K562 (cell line): ENCODE data around the gene CHURC1. TPM values are rescaled to one million over a fixed set of nuclear protein-coding genes. Genes with fewer than 3 reads are reported as not detected.

Source experiments
- ATAC-seq: fragments of 200-7000 bp; cut with Tn5 transposase; 3 replicates; pipeline ENCODE4 v1.9.1; 2020; ENCODE audit warnings: moderate library complexity
- BruUV-seq: library from RNA; stranded (reverse); fragments of 400-500 nt; replicated peaks from 2 replicates; lab custom pipeline; 2021; lab: Mats Ljungman, UMichigan
- CTCF ChIA-PET: fragments of 300-600 bp; formaldehyde crosslinking; extraction: SDS; loops from one replicate; lab custom pipeline; 2021; ENCODE audit warnings: low intra/inter-chr PET ratio; lab: Yijun Ruan, JAX
- POLR2A ChIA-PET: fragments of 300-600, 350-650 bp; sonication (Branson Sonifier 250); formaldehyde crosslinking; extraction: SDS; loops from one replicate; lab custom pipeline; 2021; ENCODE audit warnings: antibody characterized with exemption, inconsistent platforms; lab: Yijun Ruan, JAX
- DNase-seq, 4 experiments: peaks; one replicate each; pipeline versions ENCODE4 v3.0.0 to v3.0.0-alpha.2; 2011 to 2018; ENCODE audit warnings: low spot score in 3 of 4, mixed read lengths in 3 of 4; ENCODE audit errors: extremely low read depth in 1 of 4
- FAIRE-seq: peaks from 2 replicates; lab custom pipeline; 2011; peaks lifted over from hg19 to GRCh38; lab: Jason Lieb, UNC
- H2AFZ ChIP-seq: 2 replicates; pipeline ENCODE4 v1.6.0; 2011; ENCODE audit warnings: low read depth, low read length, control low read depth, inconsistent platforms
- H3K27ac ChIP-seq: fragments of 200-600 bp; 3 replicates; pipeline ENCODE4 v1.8.0; 2011; ENCODE audit warnings: low read depth, mild to moderate bottlenecking, control low read depth, inconsistent platforms, low read length, moderate library complexity, mixed read lengths; ENCODE audit errors: extremely low read depth
- H3K27me3 ChIP-seq, 2 experiments: fragments of 300-600 bp in 1 of 2; 2 replicates in 1 of 2; 3 replicates in 1 of 2; pipeline versions ENCODE4 v1.6.0 to v1.8.0; 2011; ENCODE audit warnings: inconsistent platforms in 2 of 2, low read length in 2 of 2, mild to moderate bottlenecking in 1 of 2, mixed read lengths in 1 of 2, moderate library complexity in 1 of 2; ENCODE audit not compliant: control insufficient read depth in 2 of 2, insufficient read depth in 2 of 2
- H3K36me3 ChIP-seq: fragments of 300-600 bp; 3 replicates; pipeline ENCODE4 v1.8.0; 2011; ENCODE audit warnings: mild to moderate bottlenecking, low read length, inconsistent platforms; ENCODE audit not compliant: control insufficient read depth, insufficient read depth
- H3K4me1 ChIP-seq, 2 experiments: fragments of 200-600 bp in 1 of 2; replicated peaks in 1 of 2; 2 replicates in 1 of 2; 3 replicates in 1 of 2; pipeline versions ENCODE4 v1.5.1 to v1.8.0; 2011; ENCODE audit warnings: inconsistent platforms in 2 of 2, low read length in 2 of 2, mild to moderate bottlenecking in 1 of 2, mixed read lengths in 1 of 2, moderate library complexity in 1 of 2; ENCODE audit not compliant: control insufficient read depth in 2 of 2, insufficient read depth in 2 of 2
- H3K4me2 ChIP-seq: 2 replicates; pipeline ENCODE4 v1.6.1; 2011; ENCODE audit warnings: low read length, control low read depth, inconsistent platforms, mixed read lengths; ENCODE audit not compliant: insufficient read depth
- H3K4me3 ChIP-seq: fragments of 200-600 bp; sonication (generic), shearing (Covaris generic); 2 replicates; pipeline ENCODE4 v1.5.1; 2016; ENCODE audit warnings: control low read depth, inconsistent platforms
- H3K79me2 ChIP-seq: fragments of 200-600 bp; 3 replicates; pipeline ENCODE4 v1.8.0; 2011; ENCODE audit warnings: low read length, inconsistent platforms; ENCODE audit not compliant: control insufficient read depth, insufficient read depth
- H3K9ac ChIP-seq, 2 experiments: 2 replicates each; pipeline versions ENCODE4 v1.6.0 to v1.6.1; 2011; ENCODE audit warnings: low read depth in 2 of 2, low read length in 2 of 2, control low read depth in 1 of 2, inconsistent platforms in 1 of 2, mild to moderate bottlenecking in 1 of 2, mixed read lengths in 1 of 2; ENCODE audit not compliant: insufficient read depth in 1 of 2
- H3K9me1 ChIP-seq: one replicate; pipeline ENCODE4 v1.6.0; 2011; ENCODE audit warnings: inconsistent platforms, mild to moderate bottlenecking, low read length, moderate library complexity; ENCODE audit not compliant: control insufficient read depth, insufficient read depth
- H3K9me3 ChIP-seq: replicated peaks from 2 replicates; pipeline ENCODE4 v1.5.1; 2011; ENCODE audit warnings: low read depth, low read length, inconsistent platforms; ENCODE audit not compliant: control insufficient read depth, insufficient read depth
- H4K20me1 ChIP-seq: replicated peaks from 2 replicates; pipeline ENCODE4 v1.6.1; 2011; ENCODE audit warnings: low read length, inconsistent platforms, mixed read lengths; ENCODE audit not compliant: control insufficient read depth, insufficient read depth
- ARID3A ChIP-seq: IDR thresholded peaks from 2 replicates; pipeline ENCODE4 v1.6.1; 2012; ENCODE audit warnings: low read depth, low read length, improper control_type of control experiment, borderline replicate concordance
- ARID3B ChIP-seq: fragments of 250-450 bp; sonication (Bioruptor Pico); IDR thresholded peaks from 2 replicates; pipeline ENCODE4 v1.4.0; 2020; ENCODE audit warnings: borderline replicate concordance
- BHLHE40 ChIP-seq: IDR thresholded peaks from 2 replicates; pipeline ENCODE4 v1.6.1; 2011; ENCODE audit warnings: low read length, improper control_type of control experiment
- HMG20B ChIP-seq: fragments of 250-450 bp; sonication (Bioruptor Pico); IDR thresholded peaks from 2 replicates; pipeline ENCODE4 v1.5.0; 2021; ENCODE audit warnings: mild to moderate bottlenecking
- RBM22 ChIP-seq: fragments of 200-400 bp; formaldehyde crosslinking; IDR thresholded peaks from 2 replicates; pipeline ENCODE4 v1.6.1; 2018; ENCODE audit warnings: low read length, low read depth; ENCODE audit not compliant: poor library complexity, severe bottlenecking
- TEAD2 ChIP-seq: fragments of 450-650 bp; IDR thresholded peaks from 2 replicates; pipeline ENCODE4 v1.6.1; 2016; ENCODE audit warnings: missing genetic modification characterization, control low read depth, missing compliant biosample characterization
- ZNF197 ChIP-seq: fragments of 200-800 bp; sonication (Bioruptor generic); IDR thresholded peaks from 2 replicates; pipeline ENCODE4 v1.6.1; 2016; ENCODE audit warnings: low read depth, missing genetic modification characterization, missing compliant biosample characterization
- WGBS: fragments of 100-300 bp; shearing (Covaris generic); methylation state at CpG from one replicate; pipeline ENCODE4 v1.1.6; 2016; ENCODE audit warnings: low coverage, mixed read lengths; ENCODE audit not compliant: insufficient coverage; ENCODE audit errors: missing lambda C conversion rate; 5-methylcytosine and 5-hydroxymethylcytosine counted together
- in situ Hi-C: fragments of 300-500 bp; cut with MboI; formaldehyde crosslinking; loops from 4 replicates; pipeline ENCODE4 v1.15.0; 2018; ENCODE audit warnings: inconsistent platforms, mixed read lengths
- intact Hi-C: fragments of 100-400 bp; cut with micrococcal nuclease; formaldehyde crosslinking; loops from 2 replicates; pipeline ENCODE4 v1.14.2; 2022
- polyA plus RNA-seq, 8 experiments: library from polyadenylated mRNA; depleted of rRNA in 4 of 8; stranded (reverse) in 5 of 8; unstranded in 3 of 8; fragments of >200 nt; fragmentation: Nextera tagmentation in 2 of 8; fragmentation: Illumina TruSeq in 1 of 8; extraction: Ambion mirVana in 2 of 8; extraction: Trizol in 1 of 8; gene quantifications; 2 replicates each; pipeline versions ENCODE4 v1.2.1 to v1.2.3, GENCODE V29; 2011 to 2014; ENCODE audit warnings: inconsistent platforms in 1 of 8, missing spikeins in 1 of 8
- total RNA-seq, 7 experiments: library from RNA; depleted of rRNA in 6 of 7; stranded (reverse); fragments of >200 nt in 6 of 7; fragmentation: Illumina TruSeq in 2 of 7; extraction: Trizol in 2 of 7; gene quantifications; 2 replicates each; pipeline versions ENCODE4 v1.2.1 to v1.2.3, GENCODE V29; 2011 to 2021; ENCODE audit warnings: low replicate concordance in 1 of 7

The CHURC1 gene
- total and polyA plus RNA-seq, 9 of the 15 experiments (the other 6 are each of a cell fraction or from before 2014, with no cell fraction given), result 27.3 to 239 (median 45.6) TPM

GRCh38 chr14:64877846-64878245, 36.4 kb upstream of the CHURC1 start:
- intact Hi-C loops (loop anchor here (2.0 kb wide), 2 partner anchors 35 to 53 kb away; no protein-coding TSS in a partner anchor), in situ Hi-C loops (no loop called here)
- H4K20me1 ChIP-seq, result no peaks in the 10 kb centered on the region
- H3K9me1 ChIP-seq, result no peaks in the 10 kb centered on the region
- H2AFZ ChIP-seq, result no peak overlapping the region
- no TSS peak for BruUV-seq
- H3K4me2 ChIP-seq, result peak overlapping the region; percentile 85
- H3K4me3 ChIP-seq, result peak overlapping the region; percentile 78; the same call in 1 of the 2 replicates
- ATAC-seq (no peak), FAIRE-seq (no peak), DNase-seq (no peak)
- WGBS, result 75% methylated on average over 4 of the region's 4 CpGs
- TF ChIP-seq TEAD2 (tag) (no peak), BHLHE40 (no peak), ZNF197 (CRISPR knock-in tag) (no peak), HMG20B (CRISPR knock-in tag) (no peak), ARID3B (CRISPR knock-in tag) (no peak), ARID3A (no peak), RBM22 (no peak)
- no peaks in the 10 kb centered on the region for H3K27me3 ChIP-seq
- peak overlapping the region; percentile 8 to 54; a peak in 3 of 4 replicates for H3K9ac ChIP-seq
- H3K79me2 ChIP-seq, result peaks cover 70% of the 10 kb centered on the region
- H3K4me1 ChIP-seq, result peaks cover 18 to 28% of the 10 kb centered on the region in 2 experiments; a peak in 4 of 5 replicates
- POLR2A ChIA-PET, result interaction anchor here (0.6 to 4.7 kb wide), 6 partner anchors 9 to 292 kb away, joined by 3 to 24 read pairs (median 4); partner anchors contain the start of gene FNTB
- H3K9me3 ChIP-seq, result no peaks in the 10 kb centered on the region
- H3K27ac ChIP-seq, result no peak overlapping the region
- no peaks in the 10 kb centered on the region; the same call in 1 of the 3 replicates for H3K36me3 ChIP-seq
- CTCF ChIA-PET, result interaction anchor here (0.9 kb wide), 1 partner anchor 14 kb away, joined by 5 read pairs; no protein-coding TSS in a partner anchor
